Neural progenitor cell (in vitro differentiated cells): ENCODE measurements around the gene URI1.

Experiments
- CTCF ChIP-seq: fragments of 200-600 bp; sonication (generic); IDR thresholded peaks from 2 replicates; pipeline ENCODE4 v1.5.1; 2017; ENCODE audit warnings: antibody characterized with exemption, mild to moderate bottlenecking
- EZH2 ChIP-seq: fragments of 200-600 bp; sonication (generic); IDR thresholded peaks from 2 replicates; pipeline ENCODE4 v1.6.1; 2017; ENCODE audit warnings: antibody characterized with exemption, mild to moderate bottlenecking, moderate library complexity
- EZH2phosphoT487 ChIP-seq: fragments of 200-600 bp; sonication (generic); IDR thresholded peaks from 2 replicates; pipeline ENCODE4 v1.6.1; 2017; ENCODE audit warnings: antibody characterized with exemption

- no peak for TF ChIP-seq EZH2
- no peak for TF ChIP-seq CTCF
- no peak for TF ChIP-seq EZH2phosphoT487
Observed at GRCh38 chr19:30008169-30008568, 66.1 kb downstream of the URI1 start.
